Activated CD4-positive, alpha-beta T cell treated with anti-CD3 and anti-CD28 coated beads, Interleukin-2, amount 50 U/mL, for 48 hours (primary cell): ENCODE data around the gene NTMT1.
"Not testable (repeated sequence)": the region's sequence is repeated elsewhere in the genome, so short reads cannot be mapped to it uniquely, and the experiment has no call there.

Source experiments
- DNase-seq, 2 experiments: peaks; one replicate each; pipeline ENCODE4 v3.0.0-alpha.2; 2020

The NTMT1 gene

DNA sequence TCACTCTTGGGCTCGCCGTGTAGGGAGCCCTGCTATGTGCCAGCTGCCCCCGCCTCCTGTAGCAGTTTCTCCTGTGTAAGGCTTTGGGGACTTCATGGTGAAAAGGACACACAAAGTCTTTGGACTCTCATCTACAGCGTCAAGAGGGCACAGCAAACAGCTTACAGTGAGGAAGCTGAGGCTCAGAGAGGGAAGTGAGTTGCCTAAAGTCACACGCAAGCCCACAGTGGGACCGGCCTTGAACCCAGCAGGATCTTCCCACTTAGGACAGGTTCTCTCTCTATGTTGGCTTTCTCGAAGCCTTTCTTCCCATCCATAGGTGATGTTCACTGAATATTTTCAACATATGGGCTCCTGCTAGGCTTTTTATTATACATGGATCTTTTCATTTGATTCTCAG, 29.7 kb downstream of the NTMT1 start:
- DNase-seq, result no peak

DNA sequence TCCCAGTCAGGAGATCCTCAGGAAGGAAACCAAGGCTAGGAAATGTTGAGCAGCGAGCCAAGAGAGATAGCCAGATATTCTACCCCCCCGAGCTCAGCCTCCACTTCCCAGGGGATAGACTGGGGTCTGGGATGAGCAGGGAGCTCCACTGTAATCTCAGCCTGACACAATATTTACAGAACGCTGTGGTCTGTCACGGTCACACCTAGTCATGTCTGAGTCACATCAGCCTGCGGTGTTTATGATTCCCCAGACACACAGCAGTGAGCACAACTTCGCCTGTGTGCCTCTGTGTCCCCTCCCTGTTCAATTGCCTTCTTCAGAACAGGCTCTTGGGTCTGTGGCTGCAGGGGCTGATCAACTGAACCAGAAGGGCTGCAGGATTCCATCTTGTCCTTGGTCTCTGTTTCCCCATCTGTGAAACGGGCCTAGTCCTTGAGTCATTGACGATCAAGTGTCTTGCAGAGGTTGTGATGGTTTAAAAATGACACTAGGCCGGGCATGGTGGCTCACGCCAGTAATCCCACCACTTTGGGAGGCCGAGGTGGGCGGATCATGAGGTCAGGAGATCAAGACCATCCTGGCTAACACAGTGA, 30.9 kb downstream of the NTMT1 start:
- no peak for DNase-seq

DNA sequence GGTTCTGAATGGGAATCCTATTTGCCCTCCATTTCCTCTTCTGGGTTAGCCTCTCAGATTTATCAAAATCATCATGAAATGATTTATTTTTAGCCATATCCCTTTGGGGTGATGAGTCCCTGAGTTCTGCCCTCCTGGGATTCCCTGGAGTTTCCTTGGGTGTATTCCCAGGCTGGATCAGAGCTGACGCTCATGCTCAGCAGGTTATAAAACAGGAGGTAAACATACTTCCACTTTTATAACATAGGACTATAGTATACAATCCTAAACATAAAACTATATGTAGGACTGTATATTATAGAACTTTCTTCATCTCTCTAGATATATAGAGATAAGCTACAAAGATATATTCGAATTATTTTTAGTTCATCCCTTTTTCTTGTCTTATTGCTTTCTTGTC, 35.1 kb downstream of the NTMT1 start:
- no peak for DNase-seq

DNA sequence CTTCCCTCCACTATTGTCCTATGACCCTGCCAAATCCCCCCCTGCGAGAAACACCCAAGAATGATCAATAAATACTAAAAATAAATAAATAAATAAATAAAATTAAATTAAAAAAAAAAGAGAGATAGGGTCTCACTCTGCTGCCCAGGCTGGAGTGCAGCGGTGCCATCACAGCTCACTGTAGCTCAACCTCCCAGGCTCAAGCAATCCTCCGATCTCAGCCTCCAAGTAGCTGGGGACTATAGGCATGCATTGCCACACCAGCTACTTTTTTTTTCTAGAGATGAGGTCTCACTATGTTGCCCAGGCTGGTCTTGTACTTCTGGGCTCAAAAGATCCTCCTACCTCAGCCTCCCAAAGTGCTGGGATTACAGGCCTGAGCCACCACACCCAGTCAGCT, 36.3 kb downstream of the NTMT1 start:
- not testable (repeated sequence) for DNase-seq

DNA sequence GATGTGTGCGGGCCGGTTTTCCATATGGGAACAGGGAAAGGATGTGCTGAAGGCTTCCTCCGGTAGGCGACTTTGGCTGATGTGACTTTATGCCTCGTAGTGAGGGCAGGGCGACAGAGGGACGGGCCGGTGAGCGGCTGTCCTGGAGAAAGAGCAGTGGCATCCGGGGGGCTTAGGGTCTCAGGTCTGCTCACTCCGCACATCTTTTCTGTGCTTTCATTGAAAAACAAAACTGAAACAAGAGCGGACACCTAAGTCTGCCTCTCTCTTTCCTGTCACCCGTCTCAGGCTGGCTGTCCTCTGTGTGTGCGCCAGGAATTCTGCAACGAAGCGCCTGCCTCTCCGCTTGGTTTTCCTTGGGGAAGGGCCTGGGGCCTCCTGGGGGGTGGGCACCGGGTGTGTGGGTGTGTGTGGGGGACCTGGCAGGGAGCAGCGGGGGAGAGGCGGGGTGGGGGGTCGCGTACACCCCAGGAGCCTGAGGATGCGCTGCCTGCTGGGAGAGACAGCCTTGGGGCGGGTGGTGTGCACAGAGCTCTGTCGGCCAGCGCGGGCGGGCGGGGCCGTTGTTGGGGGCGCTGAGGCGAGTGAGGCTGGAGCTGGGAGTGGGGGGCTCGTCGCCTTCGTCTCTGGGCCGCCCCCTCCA, 38.9 kb downstream of the NTMT1 start:
- no peak for DNase-seq

DNA sequence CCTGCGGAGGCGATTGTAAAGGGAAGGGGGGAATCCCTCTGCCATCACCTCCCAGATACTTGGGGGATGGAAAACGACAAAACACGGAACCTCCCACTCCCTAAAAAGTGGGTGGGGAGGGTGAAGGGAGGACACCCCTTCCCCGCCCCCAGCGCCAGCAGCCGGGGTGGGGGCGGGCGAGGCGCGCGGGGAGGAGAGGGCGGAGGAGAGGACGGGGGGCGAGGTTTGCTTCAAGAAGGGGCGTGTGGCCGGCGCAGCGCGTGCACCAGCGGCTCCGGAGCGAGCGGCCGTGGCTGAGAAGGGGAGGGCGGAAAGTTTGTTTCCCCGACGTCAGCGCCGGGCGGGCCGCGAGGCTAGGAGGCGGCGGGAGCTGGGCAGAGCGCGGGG, 39.4 kb downstream of the NTMT1 start, which contains the start of gene PRRX2:
TSS of gene PRRX2 (plus strand) at position 259 of the 387 bp plus-strand sequence. CDS start 221 bp downstream, outside the sequence.
- DNase-seq, result peak in 1 of 2 experiments; percentile 31

DNA sequence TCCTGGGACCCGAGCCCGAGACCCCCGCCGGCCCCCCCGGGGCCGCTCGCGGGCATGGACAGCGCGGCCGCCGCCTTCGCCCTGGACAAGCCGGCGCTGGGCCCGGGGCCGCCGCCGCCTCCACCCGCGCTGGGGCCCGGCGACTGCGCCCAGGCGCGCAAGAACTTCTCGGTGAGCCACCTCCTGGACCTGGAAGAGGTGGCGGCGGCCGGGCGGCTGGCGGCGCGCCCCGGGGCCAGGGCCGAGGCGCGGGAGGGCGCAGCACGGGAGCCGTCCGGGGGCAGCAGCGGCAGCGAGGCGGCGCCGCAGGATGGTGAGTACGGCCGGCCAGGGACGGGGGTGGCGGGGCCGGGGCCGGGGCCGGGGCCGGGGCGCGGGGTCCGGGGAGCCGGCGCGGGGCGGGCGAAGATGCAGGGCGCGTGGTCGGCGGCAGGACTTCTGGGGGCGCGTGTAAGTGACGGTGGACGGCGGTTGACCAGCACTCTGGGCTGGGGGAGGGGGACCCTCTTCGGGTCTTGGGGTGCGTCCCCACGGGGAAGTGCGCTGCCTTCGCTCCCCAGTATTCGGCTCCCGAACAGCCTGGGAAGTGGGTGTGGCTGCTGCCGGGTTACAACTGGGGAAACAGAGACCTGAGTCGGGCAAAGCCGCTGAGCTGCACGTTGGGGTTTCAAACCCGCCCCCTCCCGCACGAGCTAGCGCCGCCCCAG, 40.0 kb downstream of the NTMT1 start:
- DNase-seq, result no peak

DNA sequence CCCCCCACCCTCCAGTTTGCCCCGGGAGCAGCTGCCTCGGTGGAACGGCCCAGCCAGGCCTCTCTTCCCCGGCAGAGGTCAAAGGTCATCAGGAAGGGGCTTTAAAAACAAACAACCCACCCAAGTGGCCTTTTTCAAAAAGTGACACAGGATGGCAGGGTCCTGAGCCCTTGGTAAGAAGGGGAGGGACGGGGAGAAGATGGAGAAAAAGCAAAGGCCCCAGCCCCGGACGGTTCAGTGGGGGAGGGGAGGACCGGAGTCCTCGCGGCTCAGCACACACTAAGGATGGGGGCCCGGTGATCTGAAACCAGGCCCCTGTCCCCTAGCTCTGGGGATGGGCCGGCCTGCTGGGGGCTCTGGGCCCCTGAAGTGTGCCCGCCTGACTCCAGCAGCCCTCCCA, 40.6 kb downstream of the NTMT1 start:
- no peak for DNase-seq

DNA sequence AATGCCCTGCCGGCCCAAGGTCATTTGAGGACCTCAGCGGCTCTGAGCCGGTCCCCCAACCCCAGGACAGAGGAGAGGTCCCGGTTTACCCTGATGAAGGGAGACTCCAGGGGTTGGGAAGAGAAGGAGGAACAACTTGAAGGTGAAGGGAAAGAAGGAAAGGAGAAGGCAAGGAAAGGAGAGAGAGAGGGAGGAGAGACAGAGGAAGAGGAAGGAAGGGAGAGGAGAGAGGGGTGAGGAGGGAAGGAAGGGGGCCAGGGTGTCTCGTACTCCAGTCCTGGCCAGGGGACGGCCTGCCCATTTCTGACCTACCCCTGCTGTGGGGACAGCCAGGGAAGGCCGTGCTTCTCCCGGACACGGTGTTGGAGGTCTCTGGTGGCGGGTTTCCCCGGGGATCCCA, 41.4 kb downstream of the NTMT1 start:
- DNase-seq, result no peak

DNA sequence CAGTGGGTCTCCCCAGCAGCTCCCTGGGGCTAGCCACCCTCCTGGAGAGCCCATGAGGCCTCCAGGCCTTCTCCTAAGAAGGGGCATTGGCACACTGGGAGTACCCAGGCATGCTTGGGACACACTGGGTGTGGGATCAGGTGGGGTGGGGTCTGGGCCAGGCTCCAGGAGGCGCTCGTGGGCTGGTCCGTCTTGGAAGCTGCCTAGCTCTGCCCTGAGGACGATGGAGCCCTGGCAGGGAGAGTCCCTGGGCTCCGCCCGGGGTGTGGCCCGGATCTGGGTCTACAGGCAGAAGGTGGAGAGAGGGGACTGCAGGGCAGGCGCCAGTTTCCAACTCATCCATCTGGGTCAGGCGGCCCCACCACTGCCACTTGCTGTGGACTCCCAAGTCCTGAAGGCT, 41.9 kb downstream of the NTMT1 start:
- DNase-seq, result no peak

DNA sequence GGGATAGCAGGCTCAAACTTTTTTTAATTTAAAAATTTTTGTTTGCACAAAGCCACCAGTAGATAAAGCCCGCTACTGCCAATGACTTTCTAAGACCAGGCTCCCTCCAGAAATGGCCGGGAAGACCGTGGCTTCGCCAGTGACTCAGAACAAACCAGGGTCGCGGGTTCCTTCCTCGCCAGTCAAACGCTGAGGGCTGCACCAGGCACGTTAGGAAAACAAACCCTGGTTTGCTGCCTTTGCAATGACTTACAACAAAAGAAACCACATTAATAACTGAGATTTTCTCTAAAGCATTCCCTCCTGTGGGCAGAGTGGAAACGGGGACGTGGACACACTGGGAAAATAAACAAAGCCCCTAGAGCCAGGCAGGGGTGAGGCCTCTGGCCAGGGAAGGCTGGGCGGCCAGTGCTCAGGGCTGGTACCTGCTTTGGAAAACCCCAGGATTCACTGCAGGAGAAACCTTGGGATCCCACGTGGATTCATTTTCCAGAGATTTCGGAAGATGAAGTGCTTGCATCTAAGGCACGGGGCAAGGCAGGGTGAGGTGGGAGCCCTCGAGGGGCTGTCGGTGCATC, 43.3 kb downstream of the NTMT1 start:
- DNase-seq, result no peak

DNA sequence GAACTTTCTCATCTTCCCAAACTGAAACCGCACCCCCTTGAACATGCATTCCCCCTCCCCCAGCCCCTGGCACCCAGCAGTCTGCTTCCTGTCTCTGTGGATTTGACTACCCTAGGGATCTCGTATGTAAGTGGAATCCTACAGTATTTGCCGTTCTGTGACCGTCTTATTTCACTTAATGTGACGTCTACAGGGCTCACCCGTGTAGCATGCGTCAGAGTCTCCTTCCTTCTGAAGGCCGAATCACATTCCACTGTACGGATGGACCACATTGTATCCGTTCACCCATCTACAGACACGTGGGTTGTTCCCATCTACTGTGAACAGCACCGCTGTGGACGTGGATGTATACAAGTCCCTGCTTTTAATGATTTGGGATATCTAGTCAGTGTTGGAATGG, 44.0 kb downstream of the NTMT1 start:
- DNase-seq, result no peak

DNA sequence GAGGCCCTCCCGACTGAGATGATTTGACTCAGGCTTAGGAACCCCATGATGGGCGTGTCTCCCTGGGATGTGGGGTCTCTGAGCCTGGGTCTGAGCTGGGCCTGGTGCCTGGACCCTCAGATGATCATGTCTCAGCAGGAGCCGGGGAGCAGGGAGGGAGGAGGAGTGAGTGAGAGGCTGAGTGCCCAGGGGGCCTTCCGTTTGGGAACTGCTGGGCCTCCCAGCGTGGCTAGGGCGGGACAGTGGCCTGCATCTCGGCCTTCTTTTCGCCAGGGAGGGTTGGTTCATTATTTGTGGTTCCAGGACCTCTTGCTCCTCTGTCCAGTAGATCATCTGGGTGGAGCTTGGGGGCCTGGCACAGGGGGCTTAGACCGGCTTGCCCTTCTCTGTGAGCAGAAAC, 45.1 kb downstream of the NTMT1 start:
- DNase-seq, result no peak

DNA sequence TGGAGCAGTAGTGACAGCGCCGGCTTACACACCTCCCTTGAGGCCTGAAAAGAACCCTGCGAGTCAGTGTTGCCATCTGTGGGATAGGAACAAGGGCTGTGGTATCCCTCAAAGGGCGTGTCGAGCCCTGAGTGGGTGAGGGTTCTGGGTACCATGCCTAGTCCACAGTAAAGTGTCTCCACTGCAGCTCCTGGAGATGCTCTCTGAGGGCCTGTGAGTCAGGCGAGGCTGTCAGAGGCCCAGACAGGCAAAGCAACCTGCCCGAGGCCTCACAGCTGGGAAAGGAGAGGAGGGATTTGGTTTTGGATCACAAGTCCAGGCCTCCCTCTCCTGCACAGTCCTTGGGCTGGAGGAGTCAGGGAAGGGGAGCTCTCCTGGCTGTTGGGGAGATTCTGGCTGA, 45.6 kb downstream of the NTMT1 start:
- peak; percentile 20 to 30 for DNase-seq

DNA sequence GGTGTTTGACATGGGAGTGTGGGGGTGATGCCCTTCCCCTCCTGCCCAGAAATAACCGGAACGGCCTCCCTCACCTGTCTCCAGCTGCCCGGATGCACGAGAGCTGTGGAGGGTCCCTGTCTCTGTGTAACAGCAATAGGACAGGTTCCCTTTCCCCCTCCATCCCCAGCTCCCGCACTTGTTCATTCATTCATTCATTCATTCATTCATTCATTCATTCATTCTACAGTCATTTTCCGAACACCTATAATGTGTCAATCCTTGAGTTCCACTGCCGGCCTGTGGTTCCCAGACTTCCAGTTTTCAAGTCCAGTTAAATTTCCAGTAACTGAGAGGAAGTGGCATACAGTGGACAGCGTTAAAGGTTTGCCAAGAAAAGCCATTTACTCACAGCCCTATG, 46.7 kb downstream of the NTMT1 start:
- no peak for DNase-seq

DNA sequence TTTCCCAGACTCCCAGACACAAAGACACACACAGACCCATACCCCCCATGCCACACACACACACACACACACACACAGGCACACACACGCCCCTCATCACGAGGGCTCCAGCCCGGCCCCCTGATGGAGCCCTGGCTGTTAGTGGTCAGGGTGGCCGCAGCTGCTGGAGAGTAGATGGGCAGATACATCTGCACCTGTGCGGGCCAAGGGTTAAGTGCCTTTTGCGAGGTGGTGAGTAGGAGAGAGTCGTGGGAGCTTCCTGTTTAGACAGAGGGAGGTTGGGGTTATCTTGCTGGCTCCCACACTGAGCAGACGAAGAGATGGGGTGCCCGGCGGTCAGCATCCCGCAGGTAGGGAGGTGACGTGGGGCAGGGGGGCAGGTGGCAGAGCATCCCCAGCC, 47.6 kb downstream of the NTMT1 start:
- no peak for DNase-seq

DNA sequence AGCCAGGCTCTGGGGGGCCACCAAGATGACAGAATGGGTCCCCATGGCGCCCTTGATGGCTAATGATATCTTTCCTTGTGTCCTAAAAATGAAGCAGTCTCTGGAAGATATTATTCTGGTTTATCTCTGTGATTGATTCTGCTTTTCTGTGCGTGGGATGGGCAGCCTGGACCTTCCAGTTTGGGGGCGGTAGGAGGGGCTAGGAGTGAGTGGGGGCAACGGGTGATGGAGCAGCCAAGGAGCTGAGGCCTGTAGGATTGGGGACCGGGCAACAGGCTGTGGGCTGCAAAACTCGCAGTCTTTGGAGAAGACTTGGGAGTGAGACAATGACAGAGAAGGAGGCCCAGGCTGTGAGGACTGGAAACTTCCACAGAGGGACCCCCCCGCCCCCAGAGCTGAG, 48.3 kb downstream of the NTMT1 start:
- DNase-seq, result no peak

DNA sequence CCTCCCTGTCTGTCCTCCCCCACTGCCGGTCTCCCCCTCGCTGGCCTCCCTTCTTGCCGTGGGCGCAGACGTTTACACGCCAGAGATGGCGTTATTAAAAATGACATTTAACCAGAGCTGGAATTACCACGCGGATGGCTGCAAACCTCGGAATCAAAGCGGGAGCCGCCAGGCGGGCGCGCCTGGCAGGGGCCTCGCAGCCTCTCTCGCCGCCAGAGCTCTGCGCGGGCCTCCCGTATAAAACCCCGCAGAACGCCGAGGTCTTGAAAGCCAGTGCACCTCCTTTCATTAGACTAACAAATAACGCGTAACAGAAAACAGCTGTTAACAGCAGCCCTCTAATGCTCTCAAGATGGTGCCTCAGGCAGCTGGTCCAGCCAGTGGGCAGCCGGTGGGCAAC, 49.7 kb downstream of the NTMT1 start:
- DNase-seq, result no peak

DNA sequence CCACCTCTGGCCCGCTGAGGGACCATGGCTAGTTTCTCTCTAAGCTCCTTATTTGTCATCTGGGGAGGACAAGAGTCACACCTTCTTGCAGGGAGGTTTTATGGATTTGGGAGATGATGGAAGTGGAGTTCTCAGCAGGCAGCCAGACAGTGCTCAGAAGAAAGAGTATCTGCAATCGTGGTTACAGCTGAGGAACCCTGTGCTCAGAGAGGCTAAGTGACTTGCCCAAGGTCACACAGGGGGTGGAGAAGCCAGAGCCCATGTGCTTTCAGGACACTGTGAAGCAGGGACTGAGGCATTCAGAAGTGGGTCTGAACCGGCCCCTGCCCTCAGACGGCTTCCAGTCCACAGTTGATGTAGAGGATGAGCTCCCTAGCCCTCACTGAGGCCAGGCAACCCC, 50.3 kb downstream of the NTMT1 start:
- no peak for DNase-seq

DNA sequence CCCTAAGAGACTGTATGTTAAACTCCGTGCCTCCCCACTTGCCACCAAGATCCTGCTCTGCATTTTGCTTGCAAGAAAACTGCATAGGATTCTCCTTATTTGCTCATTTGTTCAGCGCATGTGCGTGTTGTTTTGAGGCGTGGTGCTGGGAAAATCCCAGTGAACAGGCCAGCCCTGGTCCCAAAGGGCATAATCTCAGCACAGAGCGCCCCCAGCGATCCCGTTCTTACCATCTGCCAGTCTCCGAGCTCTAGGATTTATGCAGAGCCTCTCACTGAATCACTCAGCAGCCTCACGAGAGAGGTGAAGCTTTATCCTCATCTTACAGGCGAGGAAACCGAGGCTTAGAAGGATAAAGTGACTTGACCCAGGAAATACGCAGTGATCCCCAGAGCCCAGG, 51.0 kb downstream of the NTMT1 start:
- no peak for DNase-seq

DNA sequence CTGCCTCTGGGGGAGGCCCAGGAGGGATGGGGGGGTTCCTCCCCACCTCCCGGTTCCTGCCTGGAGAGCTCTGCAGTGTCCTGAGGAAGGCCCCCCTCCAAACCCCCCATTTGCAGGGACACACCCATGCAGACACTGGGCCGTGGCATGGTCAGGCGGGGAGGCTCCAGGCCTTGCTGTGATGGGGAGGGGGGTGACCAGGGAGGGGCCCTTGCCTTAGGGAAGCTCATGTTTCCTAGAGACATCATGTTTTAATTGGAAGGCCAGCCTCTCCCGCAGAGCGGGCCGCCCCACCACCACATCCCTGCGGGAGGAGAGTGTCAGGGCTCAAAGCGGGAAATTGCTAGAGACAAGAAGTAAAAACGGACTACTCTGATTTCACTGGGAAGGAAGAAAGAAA, 51.5 kb downstream of the NTMT1 start:
- DNase-seq, result no peak

DNA sequence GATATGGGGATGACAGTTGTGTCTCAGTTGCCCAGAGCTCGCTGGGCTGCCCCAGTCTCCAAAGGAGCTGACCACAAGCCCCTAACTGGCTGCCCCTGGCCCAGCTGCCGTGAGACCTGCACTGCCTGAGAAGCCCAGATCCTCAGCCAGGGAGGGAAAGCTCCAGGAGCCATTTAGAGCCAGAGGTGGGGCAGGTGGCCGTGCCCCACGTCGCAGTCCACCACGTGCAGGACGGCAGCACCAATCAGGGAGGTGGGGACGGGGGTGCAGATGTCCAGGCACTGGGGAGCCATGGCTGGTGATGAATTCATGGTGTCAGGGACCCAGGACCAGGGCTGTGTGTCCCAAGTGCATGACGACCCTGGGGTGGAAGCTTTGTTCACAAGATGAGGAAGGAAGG, 52.9 kb downstream of the NTMT1 start:
- no peak for DNase-seq

DNA sequence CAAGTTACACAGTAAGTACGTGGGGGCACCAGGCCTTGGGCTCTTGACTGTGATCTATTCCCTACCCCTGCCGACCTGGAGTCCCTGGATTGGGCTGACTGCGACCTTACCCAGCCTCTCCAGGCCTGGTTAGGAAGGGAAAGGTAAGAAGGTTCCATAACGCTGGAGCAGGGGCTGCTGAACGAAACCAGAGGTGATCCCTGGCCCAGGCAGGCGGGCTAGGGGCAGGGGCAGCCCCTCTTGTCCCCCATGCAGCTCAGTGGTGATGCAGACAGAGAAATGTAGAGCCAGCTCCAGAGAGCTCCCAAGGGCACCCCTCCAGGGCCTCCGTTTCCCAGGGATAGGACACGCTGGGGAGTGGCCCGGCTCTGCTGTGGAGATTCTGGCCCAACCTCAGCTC, 53.6 kb downstream of the NTMT1 start:
- no peak for DNase-seq

DNA sequence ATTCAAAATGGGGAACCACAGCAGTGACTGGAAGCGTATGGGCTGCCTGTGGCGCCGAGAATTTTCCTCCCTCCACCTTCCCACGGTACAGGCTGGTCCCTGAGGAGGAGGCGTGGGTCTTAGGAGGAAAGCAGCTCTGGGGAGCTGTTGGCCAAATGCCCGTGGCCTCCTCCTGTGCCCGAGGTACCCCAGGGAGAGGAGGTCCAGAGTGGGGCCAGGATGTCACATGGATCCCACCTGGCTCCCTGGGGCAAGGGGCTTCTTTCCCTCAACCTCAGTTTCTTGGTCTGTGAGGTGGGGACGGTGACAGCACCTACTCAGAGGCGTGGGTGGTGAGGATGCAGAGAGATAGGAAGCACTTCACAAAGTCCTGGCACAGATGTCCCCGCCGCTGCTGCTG, 56.0 kb downstream of the NTMT1 start:
- DNase-seq, result no peak
